ENCODE data around the gene AGER.

Gene AGER

GRCh38 chr6:32163559-32164258, 20.3 kb downstream of the AGER start:
- Histone ChIP-seq H3K4me1 (ENCODE audit: insufficient read depth, low read length) (no peaks in the 10 kb centered on the region), H3K27me3 (ENCODE audit: control insufficient read depth in 1 of 2, insufficient read depth in 2 of 2, low read length in 2 of 2) (no peaks in the 10 kb centered on the region), H3K27ac (ENCODE audit: low read depth, low read length) (no peak overlapping the region), H3K9me3 (ENCODE audit: low read length) (no peaks in the 10 kb centered on the region), H3K9ac (ENCODE audit: low read length) (no peak overlapping the region), H3K36me3 (ENCODE audit: insufficient read depth, low read length) (peaks cover 59% of the 10 kb centered on the region), H3K4me3 (ENCODE audit: low read depth in 1 of 2, low read length in 2 of 2) (no peak overlapping the region)

- Histone ChIP-seq H3K27ac (ENCODE audit: low read depth, low read length) (no peak overlapping the region), H3K36me3 (ENCODE audit: insufficient read depth, low read length) (peaks cover 42% of the 10 kb centered on the region), H3K9me3 (ENCODE audit: low read length) (no peaks in the 10 kb centered on the region), H3K4me1 (ENCODE audit: insufficient read depth, low read length) (peaks cover 16% of the 10 kb centered on the region), H3K9ac (ENCODE audit: low read length) (no peak overlapping the region), H3K4me3 (ENCODE audit: low read depth in 1 of 2, low read length in 2 of 2) (no peak overlapping the region), H3K27me3 (ENCODE audit: control insufficient read depth in 1 of 2, insufficient read depth in 2 of 2, low read length in 2 of 2) (no peaks in the 10 kb centered on the region)
Observed at GRCh38 chr6:32158052-32158451, 26.0 kb downstream of the AGER start.

GRCh38 chr6:32156891-32157290, 27.2 kb downstream of the AGER start:
- no peaks in the 10 kb centered on the region for H3K9me3 ChIP-seq (ENCODE audit: low read length)
- no peak overlapping the region for H3K4me3 ChIP-seq (ENCODE audit: low read depth in 1 of 2, low read length in 2 of 2)
- no peaks in the 10 kb centered on the region for H3K27me3 ChIP-seq (ENCODE audit: control insufficient read depth in 1 of 2, insufficient read depth in 2 of 2, low read length in 2 of 2)
- no peak overlapping the region for H3K9ac ChIP-seq (ENCODE audit: low read length)
- H3K36me3 ChIP-seq (ENCODE audit: insufficient read depth, low read length), result peaks cover 34% of the 10 kb centered on the region
- peaks cover 27% of the 10 kb centered on the region for H3K4me1 ChIP-seq (ENCODE audit: insufficient read depth, low read length)
- no peak overlapping the region for H3K27ac ChIP-seq (ENCODE audit: low read depth, low read length)

- H3K4me1 ChIP-seq (ENCODE audit: insufficient read depth, low read length), result peaks cover 36% of the 10 kb centered on the region
- H3K27me3 ChIP-seq (ENCODE audit: control insufficient read depth in 1 of 2, insufficient read depth in 2 of 2, low read length in 2 of 2), result no peaks in the 10 kb centered on the region
- peak overlapping the region; percentile 81 to 96 for H3K4me3 ChIP-seq (ENCODE audit: low read depth in 1 of 2, low read length in 2 of 2)
- H3K36me3 ChIP-seq (ENCODE audit: insufficient read depth, low read length), result peaks cover 34% of the 10 kb centered on the region
- peak overlapping the region; percentile 97 for H3K27ac ChIP-seq (ENCODE audit: low read depth, low read length)
- peak overlapping the region; percentile 76 for H3K9ac ChIP-seq (ENCODE audit: low read length)
- H3K9me3 ChIP-seq (ENCODE audit: low read length), result no peaks in the 10 kb centered on the region
Observed at GRCh38 chr6:32154514-32155161, 29.4 kb downstream of the AGER start.

- H3K27me3 ChIP-seq (ENCODE audit: control insufficient read depth in 1 of 2, insufficient read depth in 2 of 2, low read length in 2 of 2), result no peaks in the 10 kb centered on the region
- peaks cover 36% of the 10 kb centered on the region for H3K4me1 ChIP-seq (ENCODE audit: insufficient read depth, low read length)
- peaks cover 32% of the 10 kb centered on the region for H3K36me3 ChIP-seq (ENCODE audit: insufficient read depth, low read length)
- peak within 1 kb of the TSS; percentile 81 to 96 for H3K4me3 ChIP-seq (ENCODE audit: low read depth in 1 of 2, low read length in 2 of 2)
- no peaks in the 10 kb centered on the region for H3K9me3 ChIP-seq (ENCODE audit: low read length)
- H3K27ac ChIP-seq (ENCODE audit: low read depth, low read length), result peak within 1 kb of the TSS; percentile 97
- peak within 1 kb of the TSS; percentile 77 for H3K9ac ChIP-seq (ENCODE audit: low read length)
Observed at GRCh38 chr6:32153564-32154513, 30.2 kb downstream of the AGER start, which contains the start of gene PPT2. Gene PPT2, plus strand, starts transcription at chr6:32154141. Its CDS starts 454 bp downstream, at chr6:32154595.

- peak overlapping the region; percentile 97 for H3K27ac ChIP-seq (ENCODE audit: low read depth, low read length)
- peak overlapping the region; percentile 81 to 96 for H3K4me3 ChIP-seq (ENCODE audit: low read depth in 1 of 2, low read length in 2 of 2)
- H3K36me3 ChIP-seq (ENCODE audit: insufficient read depth, low read length), result peaks cover 24% of the 10 kb centered on the region
- no peaks in the 10 kb centered on the region for H3K27me3 ChIP-seq (ENCODE audit: control insufficient read depth in 1 of 2, insufficient read depth in 2 of 2, low read length in 2 of 2)
- H3K9me3 ChIP-seq (ENCODE audit: low read length), result no peaks in the 10 kb centered on the region
- peaks cover 36% of the 10 kb centered on the region for H3K4me1 ChIP-seq (ENCODE audit: insufficient read depth, low read length)
- H3K9ac ChIP-seq (ENCODE audit: low read length), result peak overlapping the region; percentile 77
Observed at GRCh38 chr6:32152769-32153563, 31.1 kb downstream of the AGER start.

GRCh38 chr6:32151863-32152768, 31.9 kb downstream of the AGER start, which contains the start of gene PRRT1:
Gene PRRT1, minus strand, starts transcription at chr6:32151939. Its CDS starts 112 bp downstream, at chr6:32151827.
- Histone ChIP-seq H3K4me1 (ENCODE audit: insufficient read depth, low read length) (peaks cover 36% of the 10 kb centered on the region), H3K36me3 (ENCODE audit: insufficient read depth, low read length) (peaks cover 17% of the 10 kb centered on the region), H3K9me3 (ENCODE audit: low read length) (no peaks in the 10 kb centered on the region), H3K27ac (ENCODE audit: low read depth, low read length) (peak within 1 kb of the TSS; percentile 97), H3K4me3 (ENCODE audit: low read depth in 1 of 2, low read length in 2 of 2) (peak within 1 kb of the TSS; percentile 56 to 96), H3K27me3 (ENCODE audit: control insufficient read depth in 1 of 2, insufficient read depth in 2 of 2, low read length in 2 of 2) (no peaks in the 10 kb centered on the region), H3K9ac (ENCODE audit: low read length) (peak within 1 kb of the TSS; percentile 77)

- peak overlapping the region; percentile 70 for H3K27ac ChIP-seq (ENCODE audit: low read depth, low read length)
- peaks cover 11% of the 10 kb centered on the region for H3K36me3 ChIP-seq (ENCODE audit: insufficient read depth, low read length)
- H3K9ac ChIP-seq (ENCODE audit: low read length), result peak overlapping the region; percentile 76
- peaks cover 36% of the 10 kb centered on the region for H3K4me1 ChIP-seq (ENCODE audit: insufficient read depth, low read length)
- H3K9me3 ChIP-seq (ENCODE audit: low read length), result no peaks in the 10 kb centered on the region
- peak overlapping the region; percentile 56 to 86 for H3K4me3 ChIP-seq (ENCODE audit: low read depth in 1 of 2, low read length in 2 of 2)
- H3K27me3 ChIP-seq (ENCODE audit: control insufficient read depth in 1 of 2, insufficient read depth in 2 of 2, low read length in 2 of 2), result no peaks in the 10 kb centered on the region
Observed at GRCh38 chr6:32151181-32151862, 32.7 kb downstream of the AGER start.

- Histone ChIP-seq H3K4me1 (ENCODE audit: insufficient read depth, low read length) (peaks cover 28% of the 10 kb centered on the region), H3K27ac (ENCODE audit: low read depth, low read length) (peak overlapping the region; percentile 46), H3K36me3 (ENCODE audit: insufficient read depth, low read length) (no peaks in the 10 kb centered on the region), H3K9ac (ENCODE audit: low read length) (no peak overlapping the region), H3K27me3 (ENCODE audit: control insufficient read depth in 1 of 2, insufficient read depth in 2 of 2, low read length in 2 of 2) (no peaks in the 10 kb centered on the region), H3K4me3 (ENCODE audit: low read depth in 1 of 2, low read length in 2 of 2) (peak overlapping the region in 1 of 2 donors; percentile 86), H3K9me3 (ENCODE audit: low read length) (no peaks in the 10 kb centered on the region)
Observed at GRCh38 chr6:32149932-32150870, 33.9 kb downstream of the AGER start.

Measured in muscle layer of colon (tissue), 2 donors.